Liver (tissue), 3 donors: ENCODE results near the gene HAAO.

ENCODE experiments used
- EGR1 ChIP-seq, 2 donors: IDR thresholded peaks; 2 replicates each; pipeline ENCODE4 v1.6.1; 2016 to 2018; ENCODE audit warnings: antibody characterized with exemption in 2 of 2, low read depth in 2 of 2
- HNF4A ChIP-seq, 2 donors: conservative IDR thresholded peaks; 2 replicates each; pipeline ENCODE4 v1.6.1; 2016; ENCODE audit warnings: antibody characterized with exemption in 2 of 2, mild to moderate bottlenecking in 2 of 2
- TAF1 ChIP-seq: conservative IDR thresholded peaks from 2 replicates; pipeline ENCODE4 v1.6.1; 2016; ENCODE audit warnings: antibody characterized with exemption, mild to moderate bottlenecking
- TF ChIP-seq, protein P1 (sequence below): fragments of 150-350 bp; IDR thresholded peaks from 2 replicates; pipeline ENCODE4 v1.5.1; 2017; ENCODE audit warnings: improper control_type of control experiment, low read depth, low read length; ENCODE audit not compliant: missing input control
- TF ChIP-seq, protein P2 (sequence below): IDR thresholded peaks from 2 replicates; pipeline ENCODE4 v1.6.1; 2016; ENCODE audit warnings: antibody characterized with exemption
- TF ChIP-seq, protein P3 (sequence below): IDR thresholded peaks from 2 replicates; pipeline ENCODE4 v1.6.1; 2016; ENCODE audit warnings: antibody characterized with exemption
- donor health status: healthy.
- donor health status: healthy.

DNA sequence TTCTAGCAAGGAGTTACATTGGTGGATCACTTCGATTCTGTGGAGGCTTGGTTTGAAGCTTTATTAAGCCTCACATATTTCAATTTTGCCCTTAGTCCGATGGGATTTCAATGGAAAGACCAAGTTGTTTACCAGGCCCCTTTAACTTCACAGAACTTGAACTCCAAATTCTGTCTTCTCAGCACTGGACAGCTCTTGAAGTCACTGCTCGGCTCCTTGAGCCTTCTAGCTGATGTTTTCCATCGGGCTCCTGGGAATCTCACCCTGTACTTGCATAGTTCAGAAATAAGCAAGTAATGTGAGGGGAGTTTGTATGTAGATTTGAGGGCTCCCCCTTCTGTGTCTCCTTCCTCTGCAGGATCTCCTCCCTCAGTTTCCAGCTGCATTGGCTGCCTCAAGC lies 43.5 kb downstream of the HAAO start:
- TF ChIP-seq, protein P1, sequence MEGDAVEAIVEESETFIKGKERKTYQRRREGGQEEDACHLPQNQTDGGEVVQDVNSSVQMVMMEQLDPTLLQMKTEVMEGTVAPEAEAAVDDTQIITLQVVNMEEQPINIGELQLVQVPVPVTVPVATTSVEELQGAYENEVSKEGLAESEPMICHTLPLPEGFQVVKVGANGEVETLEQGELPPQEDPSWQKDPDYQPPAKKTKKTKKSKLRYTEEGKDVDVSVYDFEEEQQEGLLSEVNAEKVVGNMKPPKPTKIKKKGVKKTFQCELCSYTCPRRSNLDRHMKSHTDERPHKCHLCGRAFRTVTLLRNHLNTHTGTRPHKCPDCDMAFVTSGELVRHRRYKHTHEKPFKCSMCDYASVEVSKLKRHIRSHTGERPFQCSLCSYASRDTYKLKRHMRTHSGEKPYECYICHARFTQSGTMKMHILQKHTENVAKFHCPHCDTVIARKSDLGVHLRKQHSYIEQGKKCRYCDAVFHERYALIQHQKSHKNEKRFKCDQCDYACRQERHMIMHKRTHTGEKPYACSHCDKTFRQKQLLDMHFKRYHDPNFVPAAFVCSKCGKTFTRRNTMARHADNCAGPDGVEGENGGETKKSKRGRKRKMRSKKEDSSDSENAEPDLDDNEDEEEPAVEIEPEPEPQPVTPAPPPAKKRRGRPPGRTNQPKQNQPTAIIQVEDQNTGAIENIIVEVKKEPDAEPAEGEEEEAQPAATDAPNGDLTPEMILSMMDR = no peak
- TF ChIP-seq, protein P2, sequence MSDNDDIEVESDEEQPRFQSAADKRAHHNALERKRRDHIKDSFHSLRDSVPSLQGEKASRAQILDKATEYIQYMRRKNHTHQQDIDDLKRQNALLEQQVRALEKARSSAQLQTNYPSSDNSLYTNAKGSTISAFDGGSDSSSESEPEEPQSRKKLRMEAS = no peak
- TF ChIP-seq, protein P3, sequence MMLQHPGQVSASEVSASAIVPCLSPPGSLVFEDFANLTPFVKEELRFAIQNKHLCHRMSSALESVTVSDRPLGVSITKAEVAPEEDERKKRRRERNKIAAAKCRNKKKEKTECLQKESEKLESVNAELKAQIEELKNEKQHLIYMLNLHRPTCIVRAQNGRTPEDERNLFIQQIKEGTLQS = no peak
- no peak for TF ChIP-seq EGR1 (IDR thresholded peaks at IDR 0.05; ENCODE audit: low read depth in 2 of 2)
- no peak for TF ChIP-seq HNF4A (conservative IDR thresholded peaks at IDR 0.05)
- TF ChIP-seq TAF1 = no peak
